Chondrocyte (in vitro differentiated cells): ENCODE measurements around the gene CCDC71. TPM values are rescaled to one million over a fixed set of nuclear protein-coding genes. Genes with fewer than 3 reads are reported as not detected.

Experiments used
- DNase-seq: peaks from one replicate; pipeline ENCODE4 v3.0.0; 2021; ENCODE audit warnings: mixed read lengths, low spot score
- H3K27ac Mint-ChIP-seq: one replicate; pipeline ENCODE4 v1.8.0; 2021; ENCODE audit warnings: mild to moderate bottlenecking, moderate library complexity, mixed read lengths; ENCODE audit not compliant: unreplicated experiment
- H3K27me3 Mint-ChIP-seq: 2 replicates; pipeline ENCODE4 v1.8.0; 2021; ENCODE audit warnings: low read depth, mixed read lengths
- H3K36me3 Mint-ChIP-seq: 2 replicates; pipeline ENCODE4 v1.8.0; 2021; ENCODE audit warnings: low read depth, mixed read lengths
- H3K4me1 Mint-ChIP-seq: 2 replicates; pipeline ENCODE4 v1.8.0; 2021; ENCODE audit warnings: low read depth, mild to moderate bottlenecking, mixed read lengths
- H3K4me3 Mint-ChIP-seq: one replicate; pipeline ENCODE4 v1.8.0; 2021; ENCODE audit warnings: mild to moderate bottlenecking, moderate library complexity, mixed read lengths; ENCODE audit not compliant: unreplicated experiment
- H3K9me3 Mint-ChIP-seq: 2 replicates; pipeline ENCODE4 v1.8.0; 2021; ENCODE audit warnings: low read depth, mixed read lengths
- CTCF ChIP-seq: fragments of 200-600 bp; sonication (generic); IDR thresholded peaks from 2 replicates; pipeline ENCODE4 v1.5.0; 2021; ENCODE audit warnings: antibody characterized with exemption, mild to moderate bottlenecking, moderate library complexity
- total RNA-seq: library from RNA; stranded (reverse); gene quantifications from 3 replicates; pipeline ENCODE4 v1.2.1, GENCODE V29; 2021

CCDC71 gene
- total RNA-seq, 1 donor from 2014 or later, result 18.7 TPM

GRCh38 chr3:49170744-49171118 lies 4.6 kb upstream of the CCDC71 start:
- Mint-ChIP-seq H3K36me3 (peaks cover 3% of the 10 kb centered on the region), H3K4me1 (peaks cover 38% of the 10 kb centered on the region), H3K9me3 (no peaks in the 10 kb centered on the region), H3K4me3 (peak overlapping the region; percentile 90), H3K27me3 (no peaks in the 10 kb centered on the region), H3K27ac (peak overlapping the region; percentile 96)
- DNase-seq, result no peak
- no peak for TF ChIP-seq CTCF

GRCh38 chr3:49166752-49167556 lies 823 bp upstream of the CCDC71 start:
- Mint-ChIP-seq H3K27me3 (no peaks in the 10 kb centered on the region), H3K4me1 (peaks cover 29% of the 10 kb centered on the region), H3K36me3 (peaks cover 8% of the 10 kb centered on the region), H3K4me3 (peak overlapping the region; percentile 79), H3K27ac (peak overlapping the region; percentile 81), H3K9me3 (no peaks in the 10 kb centered on the region)
- no peak for TF ChIP-seq CTCF
- no peak for DNase-seq

GRCh38 chr3:49164983-49165720 lies 979 bp downstream of the CCDC71 start:
- no peaks in the 10 kb centered on the region for H3K9me3 Mint-ChIP-seq
- peak overlapping the region; percentile 84 for H3K4me3 Mint-ChIP-seq

GRCh38 chr3:49163609-49164008 lies 2.5 kb downstream of the CCDC71 start:
- DNase-seq, result no peak
- Mint-ChIP-seq H3K9me3 (no peaks in the 10 kb centered on the region), H3K4me1 (peaks cover 21% of the 10 kb centered on the region), H3K27me3 (no peaks in the 10 kb centered on the region), H3K27ac (no peak overlapping the region), H3K36me3 (peaks cover 8% of the 10 kb centered on the region), H3K4me3 (no peak overlapping the region)
- no peak for TF ChIP-seq CTCF

More at GRCh38 chr3:49164983-49165720, 979 bp downstream of the CCDC71 start:
- peaks cover 8% of the 10 kb centered on the region for H3K36me3 Mint-ChIP-seq
- H3K27me3 Mint-ChIP-seq, result no peaks in the 10 kb centered on the region
- DNase-seq, result no peak
- TF ChIP-seq CTCF, result no peak
- peaks cover 21% of the 10 kb centered on the region for H3K4me1 Mint-ChIP-seq
- peak overlapping the region; percentile 86 for H3K27ac Mint-ChIP-seq

- Mint-ChIP-seq H3K27me3 (no peaks in the 10 kb centered on the region), H3K27ac (no peak overlapping the region), H3K4me3 (no peak overlapping the region), H3K36me3 (peaks cover 8% of the 10 kb centered on the region), H3K9me3 (no peaks in the 10 kb centered on the region), H3K4me1 (peaks cover 21% of the 10 kb centered on the region)
- TF ChIP-seq CTCF, result no peak
- no peak for DNase-seq
These were observed 3.2 kb downstream of the CCDC71 start for GRCh38 chr3:49162751-49163419.
